NCI-H2029 (cell line): Measurements from ENCODE around the gene PGLYRP3.

ENCODE experiments used
- DNase-seq: peaks from one replicate; lab custom pipeline; 2025; lab: John Stamatoyannopoulos, UW

Gene PGLYRP3

DNA sequence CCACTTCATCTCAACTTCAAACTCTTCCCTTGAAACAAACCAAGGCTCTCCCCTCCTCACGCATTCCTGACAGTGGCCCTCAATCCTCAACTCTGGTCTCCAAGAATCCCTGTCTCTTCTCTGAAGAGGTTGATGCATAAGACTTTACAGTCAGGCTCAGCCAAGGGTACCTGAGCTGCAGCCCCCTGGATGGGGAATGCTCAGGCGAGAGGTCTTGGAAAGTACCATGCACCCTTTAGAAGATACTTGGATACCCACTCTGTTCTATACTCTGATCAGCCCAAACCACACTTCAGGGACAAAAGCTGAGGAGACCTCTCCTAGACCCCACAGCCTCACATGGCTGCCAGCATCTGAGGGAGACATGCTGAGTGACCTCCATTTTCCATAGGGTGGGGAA is 536 bp upstream of the PGLYRP3 start:
- no peak for DNase-seq

DNA sequence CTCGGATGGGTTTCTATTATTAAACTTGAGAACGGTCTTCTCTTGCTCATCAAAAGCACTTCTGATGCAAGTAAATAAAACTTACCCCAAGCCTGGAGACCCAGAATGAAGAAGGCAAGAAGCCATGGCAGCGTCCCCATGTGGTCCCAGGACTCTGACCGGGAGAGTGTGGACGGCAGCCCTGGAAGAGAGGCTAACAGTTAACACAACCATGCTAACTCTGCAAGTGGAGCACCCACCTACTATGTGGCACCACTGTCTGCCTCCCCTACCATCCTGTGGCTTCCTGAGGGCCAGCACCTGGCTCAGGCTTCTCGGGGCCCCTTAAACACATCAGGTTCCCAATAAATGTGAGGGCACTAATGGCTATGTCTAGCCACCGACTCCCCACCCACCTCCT is 2.2 kb downstream of the PGLYRP3 start:
- DNase-seq, result no peak

DNA sequence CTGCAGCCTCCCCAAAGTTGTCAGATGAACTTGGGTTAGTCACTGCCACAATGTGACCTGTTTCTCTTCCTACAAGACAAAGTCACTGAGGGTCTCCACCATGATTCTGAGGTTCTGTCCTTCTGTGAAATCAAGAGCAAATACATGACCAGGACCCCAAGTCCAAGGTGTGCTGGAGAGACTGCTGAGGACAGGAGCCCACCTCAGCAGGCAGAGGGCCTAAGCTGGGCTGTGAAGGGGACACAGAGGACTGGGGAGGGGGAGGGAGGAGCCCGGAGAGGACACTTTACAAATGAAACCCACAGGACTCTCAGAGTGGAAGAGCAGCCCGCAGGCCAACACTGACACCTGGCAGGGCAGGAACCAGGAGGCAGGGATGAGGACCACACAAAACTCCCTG is 3.3 kb downstream of the PGLYRP3 start:
- DNase-seq, result no peak

DNA sequence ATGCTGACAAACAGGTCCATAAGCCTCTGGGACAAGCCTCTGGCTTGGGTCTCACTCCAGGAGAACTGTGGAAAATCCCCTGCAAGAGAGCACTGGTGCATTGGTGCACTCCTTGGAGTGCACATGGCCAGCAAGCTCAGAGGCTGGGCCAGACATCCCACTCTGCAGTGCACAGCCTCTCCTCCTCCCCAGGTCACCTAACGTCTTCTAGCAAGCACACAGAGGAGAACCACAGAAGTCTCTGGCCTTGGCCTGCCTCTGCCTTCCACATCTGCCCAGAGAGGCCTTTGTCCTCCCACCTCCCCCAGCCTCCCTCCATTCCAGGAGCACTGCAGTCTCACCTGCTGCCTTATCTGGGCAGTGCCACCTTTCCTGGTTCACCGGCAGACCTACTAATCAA is 4.2 kb downstream of the PGLYRP3 start:
- no peak for DNase-seq

DNA sequence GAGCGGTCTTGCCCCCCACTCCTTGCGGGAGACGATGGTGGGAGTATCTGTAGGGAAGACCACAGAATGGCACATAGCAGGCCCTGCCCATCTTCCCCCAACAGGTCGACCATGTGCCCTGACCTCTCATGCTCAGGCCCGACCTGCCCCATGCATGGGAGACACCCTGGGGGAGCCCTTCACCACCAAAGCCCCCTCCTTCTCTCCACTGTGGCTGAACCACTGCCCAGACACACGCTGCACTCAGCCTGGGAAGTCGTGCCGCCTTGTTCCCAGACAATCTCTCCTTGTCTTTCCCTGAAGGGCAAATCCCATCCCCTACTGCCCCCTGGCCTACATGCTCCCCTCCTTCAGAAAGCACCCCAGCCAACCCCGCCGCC is 5.5 kb downstream of the PGLYRP3 start:
- no peak for DNase-seq

DNA sequence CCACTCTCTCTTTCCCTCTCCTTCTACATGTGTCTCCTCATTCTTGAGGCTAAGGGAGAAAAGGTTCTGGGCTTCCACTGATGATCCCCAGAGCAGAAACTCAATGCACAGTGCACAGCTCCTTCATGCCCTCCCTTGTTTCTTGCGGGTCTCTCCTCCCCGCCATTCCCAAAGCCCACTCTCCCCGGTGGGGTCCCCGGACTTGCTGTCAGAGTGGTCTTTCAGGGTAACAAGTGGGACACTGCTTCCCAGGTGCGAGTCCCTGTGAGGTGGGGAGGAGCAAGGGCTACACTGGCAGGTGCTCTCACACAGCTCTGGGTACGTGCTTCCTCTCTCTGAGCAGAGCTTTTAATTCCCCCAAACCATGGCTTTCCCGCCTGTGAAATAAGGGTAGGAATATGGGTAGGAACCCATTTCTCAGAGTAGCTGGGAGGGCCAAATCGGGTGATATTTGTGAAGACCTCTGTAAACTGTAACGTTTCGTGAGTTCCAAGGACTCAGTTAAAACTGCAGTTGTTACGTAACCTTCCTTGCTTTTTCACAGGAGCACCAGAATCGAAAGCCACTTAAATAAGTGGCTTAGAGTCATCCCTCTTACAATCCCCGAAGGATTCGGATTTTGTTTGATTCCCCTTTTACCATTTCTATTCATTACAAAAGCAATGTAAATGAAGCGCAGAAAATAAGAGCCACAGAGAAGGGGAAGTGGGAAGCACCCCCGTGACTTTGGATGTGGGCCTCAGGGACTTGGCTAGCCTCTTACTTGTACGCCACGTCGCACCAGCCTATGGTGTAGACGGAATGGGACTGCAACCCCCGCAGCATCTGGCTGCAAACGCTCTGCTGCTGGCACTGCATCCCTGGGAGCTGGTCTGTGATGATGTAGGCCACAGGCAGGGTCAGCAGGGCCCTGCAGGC is 6.2 kb downstream of the PGLYRP3 start:
- no peak for DNase-seq

DNA sequence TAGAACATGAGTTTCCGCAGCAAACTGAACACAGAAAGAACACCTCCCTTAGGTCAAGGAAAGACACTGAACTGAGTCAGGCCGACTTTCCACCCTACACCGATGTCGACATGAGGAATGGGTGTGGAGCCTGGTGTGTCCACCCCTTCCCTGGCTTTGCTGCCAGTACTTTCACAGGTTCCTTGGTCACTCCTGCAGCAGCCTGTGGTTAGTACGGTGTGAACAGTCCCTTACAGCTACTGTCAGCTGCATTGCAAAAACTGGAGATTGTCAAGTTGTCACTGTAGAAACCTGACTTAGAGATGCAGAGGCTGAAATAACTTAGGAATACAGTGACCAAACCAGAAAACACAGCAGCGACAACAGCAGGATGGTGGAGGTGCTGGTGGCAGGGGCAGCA is 7.1 kb downstream of the PGLYRP3 start:
- DNase-seq, result no peak

DNA sequence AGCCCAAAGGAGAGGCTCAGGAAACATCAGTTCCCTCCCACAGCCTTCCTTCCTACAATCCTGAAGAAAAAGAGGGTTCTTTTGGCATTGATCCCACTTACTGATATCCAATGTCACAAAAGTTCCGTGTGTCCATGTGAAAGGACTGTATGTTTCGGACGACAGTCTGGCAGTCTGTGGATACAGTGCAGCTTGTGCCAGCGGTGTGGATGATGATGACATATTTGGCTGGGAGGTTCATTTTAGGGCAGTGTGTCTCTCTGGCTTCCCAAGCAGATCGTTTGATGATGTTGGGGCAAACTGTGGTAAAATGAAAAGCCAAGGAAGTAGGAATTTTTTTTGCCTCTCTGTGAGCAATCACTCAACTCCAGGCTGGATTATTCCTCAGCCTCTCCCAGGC is 10.4 kb downstream of the PGLYRP3 start:
- DNase-seq, result no peak

DNA sequence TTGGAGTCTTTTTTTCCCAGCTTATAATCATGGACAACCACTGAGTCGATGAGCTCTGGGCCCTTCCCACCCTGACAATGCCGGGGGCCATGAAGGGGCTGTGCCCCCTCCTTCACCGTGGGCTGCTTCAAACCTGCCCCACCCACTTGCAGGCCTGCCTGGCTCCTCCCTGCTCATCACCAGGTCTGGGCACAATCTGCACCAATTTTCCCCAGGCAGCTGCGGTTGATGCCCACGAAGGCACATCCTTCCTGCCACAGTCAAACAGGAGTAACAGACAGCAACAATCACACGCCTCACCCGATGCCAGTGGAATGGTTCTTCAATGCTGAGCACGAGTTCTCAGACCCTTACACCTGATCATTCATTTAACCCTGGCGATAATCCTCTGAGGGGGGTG is 18.9 kb downstream of the PGLYRP3 start:
- no peak for DNase-seq

DNA sequence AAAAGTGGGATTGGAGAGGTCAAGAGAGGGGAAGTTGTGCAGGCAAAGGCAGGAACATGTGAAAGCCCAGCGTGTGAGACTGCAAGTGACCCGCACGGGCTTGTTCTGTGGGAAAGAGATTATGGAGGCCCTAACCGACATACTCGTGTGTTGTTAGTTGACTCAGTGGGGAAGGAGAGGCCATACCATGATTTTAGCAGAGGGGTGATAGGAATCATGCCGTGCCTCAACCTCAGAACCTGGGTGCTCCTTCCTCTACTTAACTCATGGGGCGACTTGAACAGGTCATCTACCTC is 19.3 kb downstream of the PGLYRP3 start:
- DNase-seq, result no peak

DNA sequence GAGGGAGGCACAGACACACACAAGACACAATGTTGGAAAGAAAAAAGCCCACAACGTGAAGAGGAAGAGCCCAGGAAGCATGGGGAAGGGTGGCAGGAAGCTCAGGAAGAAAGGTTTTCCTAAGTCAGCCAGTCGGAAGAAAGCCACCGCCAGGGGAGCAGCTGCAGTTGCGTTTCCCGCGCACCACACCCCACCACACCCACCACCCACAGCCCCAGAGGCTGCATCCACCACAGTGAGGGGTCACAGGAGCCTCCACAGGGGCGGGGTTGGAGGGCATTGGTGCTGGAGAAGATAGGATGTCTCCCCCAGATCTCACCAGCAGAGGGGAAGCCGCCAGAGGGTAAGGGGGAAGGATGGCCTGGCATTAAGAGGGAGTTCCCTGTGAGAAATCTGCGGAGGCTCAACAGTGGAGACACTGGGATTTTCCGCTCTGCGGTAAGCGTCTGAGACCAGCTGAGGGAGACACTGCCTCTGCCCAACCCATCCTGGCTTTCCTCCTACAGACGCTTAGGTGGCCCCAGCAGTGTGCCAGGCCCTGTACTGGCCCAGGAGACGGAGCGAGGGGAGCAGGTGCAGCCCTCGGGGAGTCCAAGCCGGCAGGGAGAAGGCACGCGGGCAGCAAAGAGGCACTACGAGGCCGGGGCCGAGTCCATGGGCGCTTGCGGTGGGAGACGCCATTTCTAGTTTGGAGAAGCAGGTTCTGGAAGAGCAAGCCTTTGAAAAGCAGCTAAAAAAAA is 19.8 kb downstream of the PGLYRP3 start:
- no peak for DNase-seq

DNA sequence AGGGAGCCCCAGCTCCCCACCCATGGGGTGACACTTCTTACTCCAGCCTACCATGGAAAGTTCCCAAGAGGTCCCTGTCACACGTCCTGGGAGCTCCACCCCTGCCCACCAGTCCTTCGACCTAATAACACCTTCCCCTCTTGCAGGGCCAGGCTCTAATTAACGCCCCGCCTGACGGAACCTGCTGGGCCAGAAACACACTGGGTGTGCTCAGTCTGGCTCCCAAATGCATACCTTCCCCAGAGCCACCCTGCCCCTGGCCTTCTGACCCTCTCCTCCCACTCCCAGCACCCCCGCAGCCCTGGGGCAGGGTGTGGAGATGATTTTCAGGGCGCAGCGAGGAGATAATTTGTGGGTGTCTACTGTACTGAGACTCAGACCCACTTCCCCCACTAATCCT is 20.6 kb downstream of the PGLYRP3 start:
- DNase-seq, result no peak

DNA sequence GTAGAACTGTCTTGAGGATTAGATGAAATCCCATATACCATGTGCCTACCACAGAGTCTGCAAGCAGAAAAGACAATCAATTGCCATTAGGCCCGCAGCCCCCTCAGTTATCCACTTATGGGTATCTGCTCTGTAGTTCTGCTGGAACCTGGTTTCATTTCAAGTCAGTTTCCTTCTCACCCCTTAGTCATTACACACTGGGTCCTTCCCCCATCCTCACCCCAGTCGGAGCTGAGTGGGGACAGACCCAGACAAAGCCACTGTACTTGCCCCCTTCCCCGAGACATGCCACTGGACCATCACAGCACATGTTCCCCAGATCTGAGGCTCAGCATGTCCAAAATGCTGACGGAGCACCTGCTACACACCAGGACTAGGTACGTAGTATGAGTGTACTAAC is 21.2 kb downstream of the PGLYRP3 start:
- no peak for DNase-seq

DNA sequence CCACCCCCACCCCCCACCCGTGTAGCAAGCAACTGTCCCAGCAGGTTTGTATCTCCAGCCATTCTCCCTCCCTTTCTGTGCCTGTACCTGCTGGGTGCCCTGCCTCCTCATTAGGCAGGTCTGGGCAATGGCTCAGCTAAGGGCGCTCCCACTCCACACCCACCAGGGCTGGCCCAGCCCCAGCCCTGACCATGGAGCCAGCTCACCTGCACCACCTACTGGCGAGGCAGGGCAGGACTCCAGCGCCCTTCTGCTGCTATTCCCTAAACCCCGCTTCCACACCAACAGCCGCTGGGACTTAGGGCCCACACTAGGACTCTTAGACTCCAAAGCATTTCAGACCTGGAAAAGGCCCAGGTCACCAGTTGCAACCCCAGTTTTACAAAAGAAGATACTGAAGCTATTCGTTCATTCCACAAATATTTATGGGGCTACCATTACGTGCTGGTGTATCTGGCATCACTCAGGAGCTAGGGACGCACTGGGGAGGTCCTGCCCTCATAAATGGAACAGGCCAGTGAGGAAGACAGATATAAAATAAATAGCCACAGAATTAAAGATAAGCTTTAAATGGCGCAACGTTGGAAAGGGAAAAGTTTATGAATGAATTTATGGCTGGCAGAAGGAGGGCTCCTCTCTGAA is 24.0 kb downstream of the PGLYRP3 start:
- DNase-seq, result no peak

DNA sequence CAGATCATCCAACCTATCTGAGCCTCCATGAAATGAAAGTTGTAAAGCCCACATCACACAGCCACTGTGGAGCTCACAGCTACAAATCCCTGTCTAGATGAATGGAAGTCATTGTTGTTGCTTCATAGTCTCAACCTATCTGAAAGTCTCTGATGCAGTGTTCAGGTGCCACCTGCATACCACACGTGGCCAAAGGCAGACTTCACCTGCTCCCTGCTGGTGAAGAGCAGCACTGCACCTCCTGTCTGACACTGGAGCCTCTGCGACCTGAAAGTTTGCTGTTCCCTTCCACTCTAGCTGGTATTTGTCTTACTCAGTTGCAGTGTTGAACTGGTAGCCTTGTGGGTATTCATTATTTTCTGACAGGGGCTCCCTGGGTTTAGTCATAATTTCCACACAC is 34.9 kb downstream of the PGLYRP3 start:
- DNase-seq, result no peak

DNA sequence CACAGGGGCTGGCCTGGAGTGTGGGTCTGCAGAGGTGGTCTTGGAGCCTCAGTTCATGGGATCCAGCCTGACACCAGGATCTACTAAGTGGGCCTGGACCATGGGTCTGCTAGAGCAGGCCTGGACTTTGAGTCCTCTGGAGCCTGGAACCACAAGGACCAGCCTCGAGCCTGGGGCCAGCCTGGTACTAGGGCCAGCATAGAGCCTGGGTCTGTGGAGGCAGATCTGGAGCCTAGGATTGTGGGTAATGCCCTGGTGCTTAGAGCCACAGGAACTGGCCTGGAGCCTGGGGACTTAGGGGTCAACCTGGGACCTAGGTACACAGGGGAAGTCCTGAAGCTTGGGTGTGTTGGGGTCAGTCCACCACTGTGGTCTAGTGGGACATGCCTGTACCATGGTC is 40.6 kb downstream of the PGLYRP3 start:
- DNase-seq, result no peak

DNA sequence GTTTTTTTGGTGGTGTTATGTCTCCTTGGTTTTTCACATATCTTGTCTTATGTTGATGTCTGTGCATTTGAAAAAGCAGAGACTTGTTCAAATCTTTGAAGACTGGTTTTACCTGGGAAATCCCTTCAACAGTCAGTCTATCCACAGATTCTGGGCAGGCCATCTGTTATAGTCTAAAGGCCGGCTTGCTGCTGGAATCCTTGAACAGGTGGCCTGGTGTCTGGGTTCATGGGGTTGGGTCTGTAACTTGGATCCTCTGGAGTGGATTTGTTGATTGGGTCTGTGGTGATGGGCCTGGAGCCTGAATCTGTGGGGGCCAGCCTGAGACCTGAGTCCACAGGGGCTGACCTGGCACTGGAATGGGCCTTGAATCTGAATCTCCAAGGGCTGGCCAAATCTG is 41.0 kb downstream of the PGLYRP3 start:
- DNase-seq, result no peak

DNA sequence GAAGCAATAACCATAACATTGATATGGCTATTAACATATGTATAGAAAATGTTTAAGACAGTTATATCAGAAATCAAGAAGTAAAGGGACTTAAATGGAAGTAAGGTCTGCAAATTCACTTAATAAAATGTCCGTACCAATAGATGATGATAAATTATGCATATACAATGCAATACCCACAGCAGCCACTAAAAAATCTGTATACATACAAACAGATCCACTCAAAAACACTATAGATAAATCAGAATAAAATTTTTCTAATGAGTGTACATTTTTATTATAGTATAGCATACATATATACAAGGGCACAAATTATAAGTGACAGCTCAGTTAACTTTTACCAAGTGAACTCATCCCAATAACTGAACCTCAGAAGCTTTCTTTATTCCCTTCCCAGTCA is 47.3 kb downstream of the PGLYRP3 start:
- DNase-seq, result no peak

DNA sequence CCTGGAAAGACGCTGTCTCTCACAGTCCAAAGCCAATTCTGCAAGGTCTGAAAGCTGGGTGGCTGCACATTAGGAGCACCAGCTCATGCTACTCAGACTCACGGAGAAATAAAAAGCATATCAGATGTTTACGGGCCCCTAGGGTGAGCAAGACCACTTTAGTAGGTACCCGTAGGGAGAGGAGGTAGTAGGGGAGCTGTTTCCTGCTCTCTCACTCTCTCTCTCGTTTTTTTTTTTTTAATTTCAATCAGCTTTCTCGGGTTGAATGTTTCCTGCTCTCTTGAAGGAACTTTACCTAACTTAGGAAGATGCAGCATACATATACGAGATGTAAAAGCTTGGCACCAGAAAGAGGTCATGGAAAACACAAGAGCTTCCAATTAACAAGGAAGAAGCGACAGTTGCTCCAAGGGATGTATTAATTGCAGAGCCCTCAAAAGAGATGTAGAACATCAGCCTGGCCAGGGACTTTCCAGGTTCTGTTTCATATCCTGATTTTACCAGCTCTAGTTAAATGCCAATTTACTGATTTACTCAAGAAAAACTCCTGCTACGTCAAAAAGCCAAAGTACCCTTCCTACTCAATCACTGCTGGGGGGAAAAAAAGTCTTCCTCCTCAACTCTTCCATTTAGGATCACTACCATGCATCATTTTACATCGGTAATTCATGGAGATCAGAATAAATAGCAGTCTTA is 50.1 kb downstream of the PGLYRP3 start:
- no peak for DNase-seq

DNA sequence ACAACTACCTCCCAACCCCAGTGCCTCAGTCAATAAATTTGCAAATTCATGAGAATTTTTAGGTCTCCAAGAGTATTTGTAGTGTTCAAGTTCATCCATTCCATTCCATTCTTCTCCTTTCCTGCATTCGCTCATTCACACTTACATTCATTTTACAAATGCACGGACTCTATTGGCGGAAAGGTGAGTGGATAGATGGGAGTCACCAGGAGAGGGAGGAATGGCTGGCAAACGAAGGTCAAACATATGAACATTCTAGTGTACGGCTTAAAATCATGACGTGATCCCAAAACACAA is 50.7 kb downstream of the PGLYRP3 start:
- no peak for DNase-seq

DNA sequence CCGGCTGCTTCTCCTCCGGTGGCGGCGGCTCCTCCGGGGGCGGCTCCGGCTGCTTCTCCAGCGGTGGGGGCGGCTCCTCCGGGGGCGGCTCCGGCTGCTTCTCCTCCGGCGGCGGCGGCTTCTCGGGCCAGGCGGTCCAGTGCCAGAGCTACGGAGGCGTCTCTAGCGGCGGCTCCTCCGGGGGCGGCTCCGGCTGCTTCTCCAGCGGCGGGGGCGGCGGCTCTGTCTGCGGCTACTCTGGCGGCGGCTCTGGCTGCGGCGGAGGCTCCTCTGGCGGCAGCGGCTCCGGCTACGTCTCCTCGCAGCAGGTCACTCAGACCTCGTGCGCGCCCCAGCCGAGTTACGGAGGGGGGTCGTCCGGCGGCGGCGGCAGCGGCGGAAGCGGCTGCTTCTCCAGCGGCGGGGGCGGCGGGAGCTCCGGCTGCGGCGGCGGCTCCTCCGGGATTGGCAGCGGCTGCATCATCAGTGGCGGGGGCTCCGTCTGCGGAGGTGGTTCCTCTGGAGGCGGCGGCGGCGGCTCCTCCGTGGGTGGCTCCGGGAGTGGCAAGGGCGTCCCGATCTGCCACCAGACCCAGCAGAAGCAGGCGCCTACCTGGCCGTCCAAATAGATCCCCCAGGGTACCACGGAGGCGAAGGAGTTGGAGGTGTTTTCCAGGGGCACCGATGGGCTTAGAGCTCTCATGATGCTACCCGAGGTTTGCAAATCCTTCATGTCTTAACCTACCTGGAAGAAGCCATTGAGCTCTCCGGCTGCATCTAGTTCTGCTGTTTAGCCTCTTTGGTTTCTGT is 51.3 kb downstream of the PGLYRP3 start:
- DNase-seq, result no peak
